ENCODE results near the gene CDH2. TPM values are rescaled to one million over a fixed set of nuclear protein-coding genes. Genes with fewer than 3 reads are reported as not detected.

CDH2 gene
- polyA plus RNA-seq, 2 donors, result 0.12 to 0.38 TPM

DNA sequence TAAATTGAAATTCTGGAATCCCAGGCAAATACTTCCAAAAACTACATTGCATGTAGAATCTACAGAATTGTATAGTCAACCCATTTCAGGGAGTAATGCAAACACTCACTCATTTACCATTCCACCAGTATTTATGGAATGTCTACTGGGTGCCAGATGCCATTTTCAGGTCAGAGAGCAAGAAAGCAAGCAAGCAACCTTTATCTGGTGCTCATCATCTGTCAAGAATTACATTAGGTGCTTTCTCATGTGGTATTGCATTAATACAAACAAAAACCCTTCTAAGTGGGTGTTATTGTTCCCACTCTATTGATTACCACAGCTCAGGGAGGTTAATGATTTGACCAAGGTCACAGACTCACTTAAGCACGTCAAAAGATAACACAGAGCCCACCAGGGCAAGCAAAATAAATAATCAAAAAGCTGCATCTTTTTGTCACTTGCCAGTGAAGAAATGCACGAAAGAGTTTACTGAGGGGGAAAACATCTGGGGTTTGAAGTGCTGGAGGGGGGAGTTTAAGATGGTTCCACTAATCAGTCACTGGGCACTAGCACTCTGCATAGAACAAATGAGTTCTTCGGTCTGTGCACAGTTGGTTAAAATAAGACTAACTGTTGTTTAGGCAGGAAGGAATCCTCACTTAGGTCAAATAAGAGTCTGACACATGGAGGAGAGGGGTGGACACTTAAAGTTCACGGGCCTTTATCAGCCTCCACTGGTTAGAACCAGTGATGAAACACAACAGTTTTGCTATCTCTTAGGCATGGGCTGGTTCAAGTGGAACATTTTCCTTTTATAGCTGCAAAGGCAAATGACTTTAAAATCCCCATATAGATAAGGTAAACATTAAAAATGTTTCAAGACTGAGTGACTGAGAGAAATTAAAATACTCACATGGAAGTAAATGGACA, 208.8 kb downstream of the CDH2 start:
- Histone ChIP-seq H3K4me3 (ENCODE audit: low read depth in 1 of 2, low read length in 2 of 2) (no peak overlapping the region), H3K27ac (ENCODE audit: low read depth in 2 of 2, low read length in 1 of 2) (no peak overlapping the region), H3K4me1 (ENCODE audit: control insufficient read depth in 2 of 2, insufficient read depth in 2 of 2, low read length in 1 of 2) (no peaks in the 10 kb centered on the region), H3K9me3 (ENCODE audit: control insufficient read depth in 2 of 2, insufficient read depth in 1 of 2, low read depth in 1 of 2, low read length in 1 of 2) (no peaks in the 10 kb centered on the region), H3K27me3 (ENCODE audit: control insufficient read depth in 1 of 2, insufficient read depth in 2 of 2, low read length in 2 of 2) (no peaks in the 10 kb centered on the region), H3K36me3 (ENCODE audit: control insufficient read depth in 2 of 2, insufficient read depth in 2 of 2, low read length in 1 of 2) (no peaks in the 10 kb centered on the region)
- 44 to 48% methylated on average over 4 of the region's 4 CpGs for WGBS, 2 donors

DNA sequence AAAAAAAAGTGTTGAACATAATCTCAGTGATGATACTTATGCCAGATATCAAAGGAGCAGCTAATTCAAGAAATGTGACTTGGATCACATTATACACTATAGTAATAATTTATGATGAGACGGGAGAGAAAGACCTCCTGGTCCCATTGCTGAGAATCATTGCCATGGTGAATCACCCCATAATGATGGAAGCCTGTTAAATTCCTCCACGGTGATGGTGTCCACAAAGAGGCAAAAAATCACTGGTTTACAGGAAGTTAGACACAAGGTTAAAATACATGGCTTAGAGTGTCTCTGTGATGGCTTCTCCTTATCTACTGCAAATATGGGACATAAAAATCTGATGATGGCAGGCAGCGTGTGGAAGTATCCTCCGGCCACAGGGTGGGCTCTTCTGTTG, 210.0 kb downstream of the CDH2 start:
- 90 to 93% methylated on average over 4 of the region's 4 CpGs for WGBS, 2 donors
- Histone ChIP-seq H3K27ac (ENCODE audit: low read depth in 2 of 2, low read length in 1 of 2) (no peak overlapping the region), H3K27me3 (ENCODE audit: control insufficient read depth in 1 of 2, insufficient read depth in 2 of 2, low read length in 2 of 2) (no peaks in the 10 kb centered on the region), H3K9me3 (ENCODE audit: control insufficient read depth in 2 of 2, insufficient read depth in 1 of 2, low read depth in 1 of 2, low read length in 1 of 2) (no peaks in the 10 kb centered on the region), H3K36me3 (ENCODE audit: control insufficient read depth in 2 of 2, insufficient read depth in 2 of 2, low read length in 1 of 2) (no peaks in the 10 kb centered on the region), H3K4me3 (ENCODE audit: low read depth in 1 of 2, low read length in 2 of 2) (no peak overlapping the region), H3K4me1 (ENCODE audit: control insufficient read depth in 2 of 2, insufficient read depth in 2 of 2, low read length in 1 of 2) (no peaks in the 10 kb centered on the region)

DNA sequence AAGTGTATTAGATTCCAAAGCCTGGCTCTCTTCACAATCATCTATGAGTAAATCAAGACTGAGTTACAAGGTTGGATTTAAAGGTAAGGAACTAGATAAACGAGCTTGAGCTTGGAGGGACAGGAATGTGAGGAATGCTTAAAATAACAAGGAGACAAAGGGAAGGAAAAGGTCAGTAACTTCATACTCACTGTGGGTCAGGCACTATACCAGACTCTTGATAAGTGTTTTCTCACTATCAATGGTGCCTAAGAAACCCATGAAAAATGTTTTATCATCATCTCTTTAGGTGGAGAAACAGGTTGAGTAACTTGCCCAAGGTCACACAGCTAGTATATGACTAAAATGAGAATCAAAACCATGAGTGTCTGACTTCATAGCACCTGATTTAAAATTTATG, 212.1 kb downstream of the CDH2 start:
- no peak overlapping the region for H3K27ac ChIP-seq (ENCODE audit: low read depth in 2 of 2, low read length in 1 of 2)
- no peaks in the 10 kb centered on the region for H3K9me3 ChIP-seq (ENCODE audit: control insufficient read depth in 2 of 2, insufficient read depth in 1 of 2, low read depth in 1 of 2, low read length in 1 of 2)
- no peaks in the 10 kb centered on the region for H3K4me1 ChIP-seq (ENCODE audit: control insufficient read depth in 2 of 2, insufficient read depth in 2 of 2, low read length in 1 of 2)
- WGBS, 2 donors, result 13 to 19% methylated on average over 1 of the region's 1 CpG
- H3K4me3 ChIP-seq (ENCODE audit: low read depth in 1 of 2, low read length in 2 of 2), result no peak overlapping the region
- no peaks in the 10 kb centered on the region for H3K36me3 ChIP-seq (ENCODE audit: control insufficient read depth in 2 of 2, insufficient read depth in 2 of 2, low read length in 1 of 2)
- H3K27me3 ChIP-seq (ENCODE audit: control insufficient read depth in 1 of 2, insufficient read depth in 2 of 2, low read length in 2 of 2), result no peaks in the 10 kb centered on the region

DNA sequence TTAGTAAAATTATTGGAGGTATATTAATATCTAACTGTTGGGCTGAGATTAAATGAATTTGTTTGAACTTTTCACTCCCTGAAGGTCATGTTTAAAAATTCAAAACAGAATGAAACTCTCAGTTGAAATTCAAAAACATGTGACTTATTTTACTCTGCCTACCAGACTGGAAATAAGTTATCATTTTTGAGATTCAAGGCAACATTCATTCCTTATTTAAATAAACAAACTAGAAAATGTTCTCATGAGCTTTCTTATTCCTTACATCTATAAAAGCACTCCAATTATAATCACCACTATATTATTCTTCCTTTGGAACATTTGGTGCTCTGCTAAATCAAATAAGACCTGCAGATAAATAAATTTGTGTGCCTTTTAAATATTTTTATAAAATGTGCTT, 217.8 kb downstream of the CDH2 start:
- Histone ChIP-seq H3K9me3 (ENCODE audit: control insufficient read depth in 2 of 2, insufficient read depth in 1 of 2, low read depth in 1 of 2, low read length in 1 of 2) (no peaks in the 10 kb centered on the region), H3K4me1 (ENCODE audit: control insufficient read depth in 2 of 2, insufficient read depth in 2 of 2, low read length in 1 of 2) (no peaks in the 10 kb centered on the region), H3K27ac (ENCODE audit: low read depth in 2 of 2, low read length in 1 of 2) (no peak overlapping the region), H3K4me3 (ENCODE audit: low read depth in 1 of 2, low read length in 2 of 2) (no peak overlapping the region), H3K27me3 (ENCODE audit: control insufficient read depth in 1 of 2, insufficient read depth in 2 of 2, low read length in 2 of 2) (no peaks in the 10 kb centered on the region), H3K36me3 (ENCODE audit: control insufficient read depth in 2 of 2, insufficient read depth in 2 of 2, low read length in 1 of 2) (no peaks in the 10 kb centered on the region)

DNA sequence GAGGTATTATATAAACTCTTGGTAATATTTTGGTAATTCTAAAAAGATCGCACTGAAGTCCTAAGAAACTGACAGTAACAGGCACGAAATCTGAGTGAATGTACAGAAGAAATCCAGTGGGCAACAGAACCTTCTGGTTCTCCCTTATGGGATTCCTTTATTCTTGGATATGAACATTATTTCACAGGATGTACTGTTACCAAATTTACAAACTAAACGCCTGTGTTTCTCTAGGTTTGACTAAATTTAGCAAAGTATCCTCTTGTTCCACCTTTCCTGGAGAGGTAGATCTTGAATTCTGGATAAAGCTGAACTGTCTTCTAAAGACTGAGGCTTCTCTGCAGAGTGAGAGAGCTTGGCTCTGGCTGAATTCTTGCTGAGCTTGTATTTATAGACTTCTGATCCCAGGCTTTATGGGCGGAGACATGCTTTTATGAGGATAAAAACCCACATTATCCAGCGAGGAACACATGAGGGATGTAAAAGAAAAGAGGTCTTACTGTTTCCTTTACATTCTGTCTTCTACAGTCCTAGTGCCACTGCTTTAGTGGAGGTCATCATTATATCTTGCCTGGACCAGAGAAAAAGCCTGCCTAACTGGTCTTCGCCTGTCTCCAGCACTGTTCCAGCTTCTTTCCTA, 220.8 kb downstream of the CDH2 start:
- no peaks in the 10 kb centered on the region for H3K9me3 ChIP-seq (ENCODE audit: control insufficient read depth in 2 of 2, insufficient read depth in 1 of 2, low read depth in 1 of 2, low read length in 1 of 2)
- 69 to 71% methylated on average over 6 of the region's 6 CpGs for WGBS, 2 donors
- H3K36me3 ChIP-seq (ENCODE audit: control insufficient read depth in 2 of 2, insufficient read depth in 2 of 2, low read length in 1 of 2), result no peaks in the 10 kb centered on the region
- no peak overlapping the region for H3K27ac ChIP-seq (ENCODE audit: low read depth in 2 of 2, low read length in 1 of 2)
- H3K27me3 ChIP-seq (ENCODE audit: control insufficient read depth in 1 of 2, insufficient read depth in 2 of 2, low read length in 2 of 2), result no peaks in the 10 kb centered on the region
- H3K4me3 ChIP-seq (ENCODE audit: low read depth in 1 of 2, low read length in 2 of 2), result no peak overlapping the region
- no peaks in the 10 kb centered on the region for H3K4me1 ChIP-seq (ENCODE audit: control insufficient read depth in 2 of 2, insufficient read depth in 2 of 2, low read length in 1 of 2)

DNA sequence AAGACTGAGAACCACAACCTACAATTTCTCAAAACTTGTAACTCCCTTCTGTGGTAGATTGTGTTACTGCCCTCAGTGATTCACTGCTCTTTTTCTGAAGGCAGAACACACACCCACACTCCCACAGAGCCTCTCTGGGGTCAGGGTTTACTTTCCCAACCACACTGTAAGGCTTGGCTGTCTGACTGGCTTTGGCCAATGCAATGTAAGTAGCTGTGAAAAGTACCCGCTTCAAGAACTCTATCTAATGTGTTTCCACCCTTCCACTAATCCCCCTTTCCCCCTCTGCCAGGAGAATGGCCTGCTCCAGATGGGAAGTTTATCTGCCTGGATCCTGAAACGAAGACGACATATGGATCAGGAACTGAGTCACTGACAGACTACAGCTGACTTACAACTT, 222.7 kb downstream of the CDH2 start:
- H3K36me3 ChIP-seq (ENCODE audit: control insufficient read depth in 2 of 2, insufficient read depth in 2 of 2, low read length in 1 of 2), result no peaks in the 10 kb centered on the region
- no peaks in the 10 kb centered on the region for H3K9me3 ChIP-seq (ENCODE audit: control insufficient read depth in 2 of 2, insufficient read depth in 1 of 2, low read depth in 1 of 2, low read length in 1 of 2)
- WGBS, 2 donors, result 77 to 78% methylated on average over 3 of the region's 3 CpGs
- H3K27ac ChIP-seq (ENCODE audit: low read depth in 2 of 2, low read length in 1 of 2), result no peak overlapping the region
- no peaks in the 10 kb centered on the region for H3K4me1 ChIP-seq (ENCODE audit: control insufficient read depth in 2 of 2, insufficient read depth in 2 of 2, low read length in 1 of 2)
- H3K27me3 ChIP-seq (ENCODE audit: control insufficient read depth in 1 of 2, insufficient read depth in 2 of 2, low read length in 2 of 2), result no peaks in the 10 kb centered on the region
- H3K4me3 ChIP-seq (ENCODE audit: low read depth in 1 of 2, low read length in 2 of 2), result no peak overlapping the region

DNA sequence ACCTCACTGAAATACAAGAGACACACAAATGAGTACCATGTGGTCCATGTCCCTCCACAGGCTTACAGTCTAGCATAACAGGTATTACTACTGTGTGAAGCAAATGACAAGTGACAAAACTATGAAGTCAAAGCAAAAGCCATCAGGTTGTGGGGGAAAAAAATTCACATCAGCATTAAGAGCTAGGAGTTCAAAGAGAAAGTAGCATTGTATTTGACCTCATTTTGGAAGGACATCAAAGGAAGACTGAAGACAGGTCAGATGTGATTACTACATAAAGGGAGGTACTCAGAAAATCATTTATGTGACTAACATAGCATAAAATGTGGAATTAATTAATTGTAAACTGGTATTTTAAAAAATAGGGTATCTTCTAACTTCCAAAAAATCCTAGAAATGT, 224.2 kb downstream of the CDH2 start:
- Histone ChIP-seq H3K4me3 (ENCODE audit: low read depth in 1 of 2, low read length in 2 of 2) (no peak overlapping the region), H3K9me3 (ENCODE audit: control insufficient read depth in 2 of 2, insufficient read depth in 1 of 2, low read depth in 1 of 2, low read length in 1 of 2) (no peaks in the 10 kb centered on the region), H3K27ac (ENCODE audit: low read depth in 2 of 2, low read length in 1 of 2) (no peak overlapping the region), H3K36me3 (ENCODE audit: control insufficient read depth in 2 of 2, insufficient read depth in 2 of 2, low read length in 1 of 2) (no peaks in the 10 kb centered on the region), H3K4me1 (ENCODE audit: control insufficient read depth in 2 of 2, insufficient read depth in 2 of 2, low read length in 1 of 2) (no peaks in the 10 kb centered on the region), H3K27me3 (ENCODE audit: control insufficient read depth in 1 of 2, insufficient read depth in 2 of 2, low read length in 2 of 2) (no peaks in the 10 kb centered on the region)

DNA sequence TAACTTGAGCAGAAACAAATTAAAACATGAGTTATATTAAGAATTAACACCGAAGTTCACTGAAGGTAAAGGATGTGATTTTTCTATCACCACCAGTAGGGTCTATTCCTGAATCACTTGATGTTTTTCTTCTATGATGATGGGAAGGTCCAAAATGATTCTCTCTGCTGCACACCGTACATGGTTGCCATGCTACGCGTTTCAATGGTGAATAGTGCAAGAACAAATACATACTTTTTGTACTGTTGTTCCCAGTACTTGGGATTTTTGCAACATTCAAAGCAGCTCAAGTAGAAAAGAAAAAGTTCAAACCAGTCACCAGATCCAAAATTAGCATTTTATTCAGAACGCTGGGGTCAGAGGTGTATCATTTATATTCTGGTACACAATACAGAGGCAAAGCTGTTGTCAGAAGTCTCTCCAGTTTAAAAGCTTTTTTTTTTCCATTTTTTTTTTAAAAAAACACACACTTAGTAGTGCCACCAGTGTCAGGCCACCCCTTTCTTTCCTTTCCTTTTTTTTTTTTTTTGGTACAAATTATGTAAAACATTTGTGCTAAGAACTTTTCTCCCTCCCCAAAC, 226.2 kb downstream of the CDH2 start:
- Histone ChIP-seq H3K36me3 (ENCODE audit: control insufficient read depth in 2 of 2, insufficient read depth in 2 of 2, low read length in 1 of 2) (no peaks in the 10 kb centered on the region), H3K27me3 (ENCODE audit: control insufficient read depth in 1 of 2, insufficient read depth in 2 of 2, low read length in 2 of 2) (no peaks in the 10 kb centered on the region), H3K4me3 (ENCODE audit: low read depth in 1 of 2, low read length in 2 of 2) (no peak overlapping the region), H3K4me1 (ENCODE audit: control insufficient read depth in 2 of 2, insufficient read depth in 2 of 2, low read length in 1 of 2) (no peaks in the 10 kb centered on the region), H3K27ac (ENCODE audit: low read depth in 2 of 2, low read length in 1 of 2) (no peak overlapping the region), H3K9me3 (ENCODE audit: control insufficient read depth in 2 of 2, insufficient read depth in 1 of 2, low read depth in 1 of 2, low read length in 1 of 2) (no peaks in the 10 kb centered on the region)
- WGBS, 2 donors, result 83 to 85% methylated on average over 5 of the region's 5 CpGs

DNA sequence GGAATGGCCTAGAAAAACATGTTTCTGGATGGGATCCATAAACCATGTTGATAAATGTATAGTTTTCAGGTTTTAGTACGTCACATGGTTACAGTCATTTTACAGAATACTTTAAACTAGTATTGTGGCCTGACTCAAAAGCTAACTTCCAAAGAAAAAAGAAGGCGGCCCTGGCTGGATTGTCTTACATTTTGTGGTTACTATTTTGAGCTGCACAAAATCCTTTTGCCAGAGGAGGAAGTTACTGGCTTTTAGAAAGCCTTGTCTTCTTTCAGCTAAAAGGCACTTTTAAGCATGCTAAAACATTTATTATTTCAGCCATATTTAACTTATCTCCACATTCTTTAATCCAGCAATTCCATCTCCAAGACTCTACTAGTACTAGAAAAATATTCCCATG, 227.9 kb downstream of the CDH2 start:
- no peaks in the 10 kb centered on the region for H3K4me1 ChIP-seq (ENCODE audit: control insufficient read depth in 2 of 2, insufficient read depth in 2 of 2, low read length in 1 of 2)
- H3K4me3 ChIP-seq (ENCODE audit: low read depth in 1 of 2, low read length in 2 of 2), result no peak overlapping the region
- H3K9me3 ChIP-seq (ENCODE audit: control insufficient read depth in 2 of 2, insufficient read depth in 1 of 2, low read depth in 1 of 2, low read length in 1 of 2), result no peaks in the 10 kb centered on the region
- WGBS, 2 donors, result 78 to 80% methylated on average over 2 of the region's 2 CpGs
- no peaks in the 10 kb centered on the region for H3K36me3 ChIP-seq (ENCODE audit: control insufficient read depth in 2 of 2, insufficient read depth in 2 of 2, low read length in 1 of 2)
- no peak overlapping the region for H3K27ac ChIP-seq (ENCODE audit: low read depth in 2 of 2, low read length in 1 of 2)
- H3K27me3 ChIP-seq (ENCODE audit: control insufficient read depth in 1 of 2, insufficient read depth in 2 of 2, low read length in 2 of 2), result no peaks in the 10 kb centered on the region

Measured in esophagus (tissue), 2 donors.